Midbrain (tissue), 1 donor: ENCODE data around the gene QRFP.
A peak's percentile ranks its signal among the peaks of the same experiment; 100 is the strongest.
"Not testable (repeated sequence)": the region's sequence is repeated elsewhere in the genome, so short reads cannot be mapped to it uniquely, and the experiment has no call there.

ENCODE experiments used
- DNase-seq: peaks from one replicate; lab custom pipeline; 2025; lab: John Stamatoyannopoulos, UW

The QRFP gene

DNA sequence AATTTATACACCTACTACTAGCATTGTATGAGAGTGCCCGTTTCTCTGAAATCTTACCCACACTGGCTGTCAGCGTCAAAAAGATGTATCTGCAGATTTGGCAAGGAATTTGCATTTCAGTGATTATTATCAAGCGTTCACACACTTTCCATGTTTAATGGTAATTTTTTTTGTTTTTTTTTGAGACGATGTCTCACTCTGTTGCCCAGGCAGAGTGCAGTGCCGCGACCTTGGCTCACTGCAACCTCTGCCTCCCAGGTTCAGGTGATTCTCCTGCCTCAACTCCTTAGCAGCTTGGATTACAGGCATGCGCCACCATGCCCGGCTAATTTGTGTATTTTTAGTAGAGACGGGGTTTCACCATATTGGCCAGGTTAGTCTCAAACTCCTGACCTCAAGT is 47.3 kb downstream of the QRFP start:
- no peak for DNase-seq

DNA sequence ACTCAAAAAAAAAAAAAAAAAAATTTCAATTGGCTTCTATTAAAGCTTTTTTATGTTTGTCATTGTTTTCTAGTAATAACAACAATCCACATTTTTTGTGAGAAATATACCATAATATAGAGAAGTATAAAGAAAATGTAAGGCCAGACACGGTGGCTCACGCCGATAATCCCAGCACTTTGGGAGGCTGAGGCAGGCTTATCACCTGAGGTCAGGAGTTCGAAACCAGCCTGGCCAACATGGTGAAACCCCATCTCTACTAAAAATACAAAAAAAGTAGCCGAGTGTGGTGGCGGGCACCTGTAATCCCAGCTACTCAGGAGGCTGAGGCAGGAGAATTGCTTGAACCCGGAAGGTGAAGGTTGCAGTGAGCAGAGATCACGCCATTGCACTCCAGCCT is 48.1 kb downstream of the QRFP start:
- DNase-seq = not testable (repeated sequence)

DNA sequence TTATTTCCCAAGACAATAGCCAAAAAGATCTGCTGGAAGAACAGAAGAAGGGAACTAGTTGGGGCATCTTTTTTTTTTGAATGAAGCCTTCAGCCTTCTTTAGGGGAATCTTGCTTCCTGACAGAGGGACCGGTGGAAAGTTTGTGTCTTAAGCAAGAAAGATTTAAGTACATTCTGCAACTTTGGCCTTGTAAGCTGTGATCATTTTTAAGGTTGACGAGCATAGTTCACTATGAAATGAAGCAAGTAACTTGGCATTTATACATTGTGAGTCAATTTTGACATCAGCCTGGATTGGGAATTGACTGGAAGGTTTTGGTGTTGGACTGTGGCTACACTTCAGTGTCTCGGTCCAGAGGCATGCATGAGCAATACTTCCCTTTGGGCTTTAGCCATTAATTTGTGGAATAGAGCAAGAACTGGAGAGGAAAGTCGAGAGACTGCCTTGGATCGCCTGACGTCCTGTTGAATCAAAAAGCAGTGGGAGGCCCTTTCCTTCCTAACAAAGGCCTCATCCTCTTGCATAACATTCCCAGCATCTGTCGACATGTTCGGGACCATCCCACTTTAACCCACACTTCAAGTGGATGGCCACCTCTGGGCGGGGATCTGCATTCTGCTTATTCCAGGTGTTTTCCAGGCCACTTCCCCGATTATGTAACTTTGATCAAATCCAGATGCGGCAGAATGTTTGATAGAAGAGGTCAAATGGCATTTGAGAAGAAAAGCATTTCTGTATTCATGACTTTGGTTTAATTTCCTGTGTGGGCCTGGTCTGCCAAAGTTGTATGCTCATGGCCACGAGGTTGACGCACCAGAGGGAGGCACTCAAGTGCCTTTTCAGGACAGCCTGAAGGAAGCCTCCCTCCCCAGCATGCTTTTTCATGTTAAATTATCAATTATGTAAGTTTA is 49.0 kb downstream of the QRFP start:
- DNase-seq = no peak

DNA sequence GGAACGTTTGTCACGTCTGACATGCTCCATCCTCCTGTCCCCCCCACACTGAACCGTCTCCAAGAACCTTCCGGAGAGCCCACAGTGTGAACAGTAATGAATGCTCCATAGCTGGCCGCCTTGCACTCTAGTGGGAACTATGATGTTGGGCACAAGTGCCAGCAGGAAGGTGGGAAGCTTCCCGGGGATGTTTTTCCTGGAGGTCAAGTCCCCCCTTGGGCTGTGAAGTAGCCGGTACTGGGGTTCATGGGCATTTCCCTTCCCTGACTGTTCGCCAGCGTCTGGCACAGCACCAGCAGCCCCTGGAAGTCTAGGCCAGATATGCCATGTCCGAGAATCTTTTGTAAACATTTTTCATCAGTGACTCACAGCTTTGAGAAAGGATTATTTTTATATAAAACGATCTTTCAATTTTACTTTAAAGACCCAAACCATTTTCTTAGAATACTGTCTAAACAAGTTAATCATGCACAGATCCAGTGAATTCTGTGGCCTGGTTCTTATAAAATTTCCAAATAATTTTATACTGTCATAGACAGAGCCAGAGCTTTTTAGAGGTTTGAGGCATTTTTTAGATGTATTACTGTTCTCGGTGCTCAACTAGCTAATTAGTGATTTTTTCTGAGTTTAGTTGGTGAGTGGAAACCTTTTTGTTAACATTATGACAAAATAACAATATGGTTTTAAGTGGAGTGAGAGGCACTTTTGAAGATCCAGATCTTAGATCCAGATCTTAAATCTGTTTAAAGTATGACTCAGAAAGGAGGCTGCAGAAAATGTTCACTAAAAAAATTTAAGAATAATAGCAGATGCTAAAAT is 49.9 kb downstream of the QRFP start:
- peak; percentile 50 for DNase-seq

DNA sequence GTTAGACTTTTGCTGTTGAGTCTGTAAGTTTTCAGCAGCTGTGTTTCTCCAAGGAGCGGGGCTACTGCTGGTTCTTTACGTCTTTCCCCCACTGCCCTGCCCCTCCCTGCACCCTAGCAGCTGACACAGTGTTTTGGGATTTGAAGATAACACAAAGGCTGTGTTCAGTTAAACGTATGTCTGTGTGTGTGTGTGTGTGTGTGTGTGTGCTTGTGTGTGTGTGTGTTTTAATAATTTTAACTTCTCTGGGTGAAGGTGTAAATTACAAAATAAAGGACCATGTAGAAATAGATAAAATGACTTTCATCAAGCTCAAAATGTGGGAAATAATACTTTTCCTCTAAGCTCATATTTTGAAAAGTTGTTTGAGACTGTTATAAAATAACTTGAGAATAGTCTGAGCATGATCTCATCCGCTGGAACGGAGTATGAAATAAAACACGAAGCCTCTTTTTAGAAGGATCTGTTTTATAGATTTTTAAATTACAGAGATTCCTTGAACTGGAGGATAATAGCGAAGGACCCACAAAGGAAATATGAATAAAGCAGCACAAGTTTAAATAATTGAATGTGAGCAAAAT is 50.6 kb downstream of the QRFP start:
- DNase-seq = peak; percentile 34

DNA sequence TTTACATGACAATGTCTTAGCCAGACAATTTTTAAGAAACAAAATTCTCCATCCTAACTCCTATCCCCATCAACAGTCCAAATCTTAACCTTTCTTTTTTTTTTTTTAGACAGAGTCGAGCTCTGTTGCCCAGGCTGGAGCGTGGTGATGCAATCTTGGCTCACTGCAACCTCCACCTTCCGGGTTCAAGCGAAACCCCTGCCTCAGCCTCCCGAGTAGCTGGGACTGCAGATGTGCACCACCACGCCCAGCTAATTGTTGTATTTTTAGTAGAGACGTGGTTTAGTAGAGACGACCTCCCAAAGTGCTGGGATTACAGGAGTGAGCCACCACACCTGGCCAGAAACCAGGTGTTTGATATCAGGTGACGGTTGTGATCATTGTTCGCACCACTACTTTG is 51.4 kb downstream of the QRFP start:
- no peak for DNase-seq

DNA sequence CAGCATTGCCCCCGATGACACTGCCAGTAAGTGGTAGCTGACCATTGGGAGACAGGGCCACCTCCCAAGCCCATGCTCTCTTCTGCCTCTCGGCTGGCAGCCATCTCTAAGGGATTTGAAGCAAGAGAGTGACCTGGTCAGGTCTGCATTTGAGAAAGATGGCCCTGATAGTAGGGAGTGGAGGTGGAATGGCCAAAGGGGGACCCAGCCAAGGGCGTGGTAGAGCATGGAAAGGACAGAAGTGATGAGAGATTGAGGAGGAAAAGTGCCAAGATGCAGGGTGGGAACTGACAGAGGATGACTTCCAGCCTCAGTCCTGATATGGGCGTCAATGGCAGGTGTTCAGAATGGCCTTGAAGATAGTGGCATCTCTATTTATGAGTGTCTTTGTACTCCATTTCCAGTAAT is 52.6 kb downstream of the QRFP start:
- no peak for DNase-seq

DNA sequence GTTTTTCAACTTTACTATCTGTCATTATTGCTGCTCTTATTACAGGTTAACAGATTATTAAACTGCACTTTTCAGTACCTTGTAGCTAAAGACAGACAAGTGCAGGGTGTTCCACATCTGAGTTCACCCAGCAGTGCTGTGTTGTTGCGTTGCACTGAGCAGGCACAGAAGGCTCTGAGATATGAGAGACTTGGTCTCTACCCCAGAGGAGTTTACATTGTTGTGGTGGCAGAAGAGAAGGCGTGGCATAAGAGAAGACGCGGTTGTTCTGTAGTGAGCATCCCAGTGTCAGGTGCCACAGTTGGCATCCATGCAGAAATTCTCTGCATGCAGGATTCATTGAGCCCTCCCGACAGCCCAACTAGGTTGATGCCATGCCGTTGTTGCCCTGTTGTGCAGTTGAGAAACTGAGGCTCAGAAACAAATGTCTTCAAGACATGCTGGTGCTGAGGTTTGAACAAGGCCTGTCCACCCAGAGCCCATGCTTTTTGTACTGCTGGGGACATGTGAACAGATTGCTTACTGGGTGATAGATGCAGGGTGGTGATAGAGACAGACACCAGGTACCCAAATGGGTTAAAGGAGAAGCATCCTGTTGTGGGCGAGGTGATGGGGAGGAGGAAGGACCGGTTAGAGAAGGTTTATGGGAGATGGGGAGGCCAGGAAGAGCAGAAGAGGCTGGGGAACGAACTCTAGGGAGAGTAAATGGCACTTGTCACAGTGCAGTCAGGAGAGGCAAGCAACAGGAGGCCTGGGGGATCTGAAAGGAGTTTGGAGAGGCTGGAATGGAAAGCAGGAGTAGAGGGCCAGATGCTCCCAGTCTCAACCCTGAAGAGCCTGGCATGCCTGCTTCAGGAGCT is 53.3 kb downstream of the QRFP start:
- no peak for DNase-seq
